Neural cell (in vitro differentiated cells): ENCODE data around the gene NPEPL1. TPM values are rescaled to one million over a fixed set of nuclear protein-coding genes. Genes with fewer than 3 reads are reported as not detected.

ENCODE experiments used
- H2AFZ ChIP-seq: fragments of 200-600, 300-800 bp; sonication (generic), shearing (Covaris generic); 2 replicates; pipeline ENCODE4 v1.6.0; 2014; ENCODE audit warnings: low read depth, mild to moderate bottlenecking, antibody characterized with exemption, low read length, moderate library complexity
- H3F3A ChIP-seq: fragments of 200-600 bp; shearing (Covaris generic); 2 replicates; pipeline ENCODE4 v1.6.1; 2016; ENCODE audit warnings: mild to moderate bottlenecking, moderate library complexity, mixed read lengths, antibody characterized with exemption, low read length; ENCODE audit not compliant: insufficient read depth, poor library complexity, severe bottlenecking
- H3K27ac ChIP-seq: fragments of 200-600, 300-800 bp; sonication (generic), shearing (Covaris generic); 2 replicates; pipeline ENCODE4 v1.5.1; 2014; ENCODE audit warnings: mild to moderate bottlenecking, low read length, moderate library complexity
- H3K27me3 ChIP-seq: fragments of 300-800, 200-600 bp; sonication (generic), shearing (Covaris generic); 2 replicates; pipeline ENCODE4 v1.6.0; 2014; ENCODE audit warnings: mild to moderate bottlenecking, low read depth, low read length, moderate library complexity; ENCODE audit not compliant: insufficient read depth
- H3K36me3 ChIP-seq: fragments of 300-800, 200-600 bp; sonication (generic), shearing (Covaris generic); 2 replicates; pipeline ENCODE4 v1.5.1; 2014; ENCODE audit warnings: mild to moderate bottlenecking, antibody characterized with exemption, low read length, moderate library complexity; ENCODE audit not compliant: insufficient read depth
- H3K4me2 ChIP-seq: fragments of 300-800, 200-600 bp; sonication (generic), shearing (Covaris generic); 2 replicates; pipeline ENCODE4 v1.6.0; 2014; ENCODE audit warnings: mild to moderate bottlenecking, low read length
- H3K4me3 ChIP-seq: fragments of 300-800, 200-600 bp; sonication (generic), shearing (Covaris generic); 2 replicates; pipeline ENCODE4 v1.5.1; 2014; ENCODE audit warnings: mild to moderate bottlenecking, low read length, moderate library complexity
- H3K79me2 ChIP-seq: fragments of 200-600 bp; shearing (Covaris generic); replicated peaks from 2 replicates; pipeline ENCODE4 v1.6.0; 2014; ENCODE audit warnings: mild to moderate bottlenecking, low read length, moderate library complexity; ENCODE audit not compliant: insufficient read depth
- H3K9ac ChIP-seq: fragments of 300-800, 200-600 bp; sonication (generic), shearing (Covaris generic); 2 replicates; pipeline ENCODE4 v1.6.1; 2016; ENCODE audit warnings: mild to moderate bottlenecking, low read length, mixed read lengths
- H3K9me2 ChIP-seq: fragments of 200-600 bp; shearing (Covaris generic); 2 replicates; pipeline ENCODE4 v1.6.1; 2016; ENCODE audit warnings: mild to moderate bottlenecking, low read length, mixed read lengths; ENCODE audit not compliant: insufficient read depth
- H3K9me3 ChIP-seq: fragments of 200-600, 300-800 bp; sonication (generic), shearing (Covaris generic); 2 replicates; pipeline ENCODE4 v1.6.1; 2016; ENCODE audit warnings: mild to moderate bottlenecking, mixed run types, low read length, moderate library complexity, mixed read lengths
- H4K20me1 ChIP-seq: fragments of 200-600 bp; shearing (Covaris generic); 2 replicates; pipeline ENCODE4 v1.6.1; 2016; ENCODE audit warnings: mild to moderate bottlenecking, mixed run types; ENCODE audit not compliant: insufficient read depth
- EP300 ChIP-seq: fragments of 450-650 bp; conservative IDR thresholded peaks from 2 replicates; pipeline ENCODE4 v1.6.1; 2014; ENCODE audit warnings: antibody characterized with exemption, mild to moderate bottlenecking, moderate library complexity; ENCODE audit not compliant: poor library complexity, severe bottlenecking
- EZH2 ChIP-seq: fragments of 200-600, 300-800 bp; shearing (Covaris generic), sonication (generic); IDR thresholded peaks from 2 replicates; pipeline ENCODE4 v1.6.1; 2014; ENCODE audit warnings: antibody characterized with exemption, low read length, borderline replicate concordance, mild to moderate bottlenecking; ENCODE audit not compliant: insufficient read depth, poor library complexity, severe bottlenecking
- MXI1 ChIP-seq: fragments of 450-650 bp; conservative IDR thresholded peaks from 2 replicates; pipeline ENCODE4 v1.6.1; 2014; ENCODE audit warnings: antibody characterized with exemption, mild to moderate bottlenecking; ENCODE audit not compliant: poor library complexity, severe bottlenecking
- POLR2AphosphoS5 ChIP-seq: IDR thresholded peaks from 2 replicates; pipeline ENCODE4 v1.6.1; 2012
- RAD21 ChIP-seq: fragments of 450-650 bp; conservative IDR thresholded peaks from 2 replicates; pipeline ENCODE4 v1.6.1; 2014; ENCODE audit warnings: antibody characterized with exemption, mild to moderate bottlenecking, moderate library complexity
- SMC3 ChIP-seq: fragments of 450-650 bp; conservative IDR thresholded peaks from 2 replicates; pipeline ENCODE4 v1.6.1; 2014; ENCODE audit warnings: antibody characterized with exemption, mild to moderate bottlenecking, moderate library complexity; ENCODE audit not compliant: poor library complexity
- TAF1 ChIP-seq: IDR thresholded peaks from 2 replicates; pipeline ENCODE4 v1.6.1; 2012; ENCODE audit warnings: low read depth
- polyA plus RNA-seq: library from polyadenylated mRNA; depleted of rRNA; stranded (reverse); fragments of >200 nt; gene quantifications from 2 replicates; pipeline ENCODE4 v1.2.3, GENCODE V29; 2014
- TF ChIP-seq, protein P1 (sequence below): fragments of 450-650 bp; IDR thresholded peaks from 2 replicates; pipeline ENCODE4 v1.5.1; 2014; ENCODE audit warnings: antibody characterized with exemption, mild to moderate bottlenecking, moderate library complexity; ENCODE audit not compliant: poor library complexity, severe bottlenecking
- TF ChIP-seq, protein P2 (sequence below): IDR thresholded peaks from 2 replicates; pipeline ENCODE4 v1.6.1; 2012; ENCODE audit warnings: borderline replicate concordance

The NPEPL1 gene
- polyA plus RNA-seq, 1 donor from 2014 or later, result 63.4 TPM

DNA sequence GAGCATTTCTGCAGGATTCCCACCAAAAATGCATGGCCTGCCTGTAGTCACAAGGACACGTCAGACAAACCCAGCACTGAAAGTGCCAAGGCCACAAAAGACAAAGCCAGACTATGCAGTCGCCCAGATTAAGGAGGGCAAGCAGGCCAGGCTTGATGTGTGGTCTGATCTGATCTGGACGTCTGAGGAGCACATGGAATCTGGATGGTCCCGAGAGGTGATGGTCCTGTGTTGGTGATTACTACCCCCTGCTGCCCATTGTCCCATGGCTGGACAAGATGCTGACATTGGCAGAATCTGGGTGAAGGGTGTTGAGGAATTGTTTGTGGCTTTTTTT is 17.1 kb downstream of the NPEPL1 start:
- no peaks in the 10 kb centered on the region for H4K20me1 ChIP-seq
- H3K4me2 ChIP-seq, result no peak overlapping the region
- H3K9me3 ChIP-seq, result no peaks in the 10 kb centered on the region
- H3K4me3 ChIP-seq, result no peak overlapping the region
- H3K9ac ChIP-seq, result no peak overlapping the region
- no peaks in the 10 kb centered on the region for H3K27me3 ChIP-seq
- no peak overlapping the region for H2AFZ ChIP-seq
- no peaks in the 10 kb centered on the region for H3K9me2 ChIP-seq
- H3K79me2 ChIP-seq, result no peaks in the 10 kb centered on the region
- H3K36me3 ChIP-seq, result no peaks in the 10 kb centered on the region
- H3K27ac ChIP-seq, result no peak overlapping the region
- TF ChIP-seq, protein P1, sequence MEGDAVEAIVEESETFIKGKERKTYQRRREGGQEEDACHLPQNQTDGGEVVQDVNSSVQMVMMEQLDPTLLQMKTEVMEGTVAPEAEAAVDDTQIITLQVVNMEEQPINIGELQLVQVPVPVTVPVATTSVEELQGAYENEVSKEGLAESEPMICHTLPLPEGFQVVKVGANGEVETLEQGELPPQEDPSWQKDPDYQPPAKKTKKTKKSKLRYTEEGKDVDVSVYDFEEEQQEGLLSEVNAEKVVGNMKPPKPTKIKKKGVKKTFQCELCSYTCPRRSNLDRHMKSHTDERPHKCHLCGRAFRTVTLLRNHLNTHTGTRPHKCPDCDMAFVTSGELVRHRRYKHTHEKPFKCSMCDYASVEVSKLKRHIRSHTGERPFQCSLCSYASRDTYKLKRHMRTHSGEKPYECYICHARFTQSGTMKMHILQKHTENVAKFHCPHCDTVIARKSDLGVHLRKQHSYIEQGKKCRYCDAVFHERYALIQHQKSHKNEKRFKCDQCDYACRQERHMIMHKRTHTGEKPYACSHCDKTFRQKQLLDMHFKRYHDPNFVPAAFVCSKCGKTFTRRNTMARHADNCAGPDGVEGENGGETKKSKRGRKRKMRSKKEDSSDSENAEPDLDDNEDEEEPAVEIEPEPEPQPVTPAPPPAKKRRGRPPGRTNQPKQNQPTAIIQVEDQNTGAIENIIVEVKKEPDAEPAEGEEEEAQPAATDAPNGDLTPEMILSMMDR, result no peak
- TF ChIP-seq POLR2AphosphoS5, result no peak
- TF ChIP-seq MXI1, result no peak
- TF ChIP-seq RAD21, result no peak
- no peak for TF ChIP-seq TAF1
- no peak for TF ChIP-seq EP300
- TF ChIP-seq EZH2, result no peak
- TF ChIP-seq SMC3, result no peak
- TF ChIP-seq, protein P2, sequence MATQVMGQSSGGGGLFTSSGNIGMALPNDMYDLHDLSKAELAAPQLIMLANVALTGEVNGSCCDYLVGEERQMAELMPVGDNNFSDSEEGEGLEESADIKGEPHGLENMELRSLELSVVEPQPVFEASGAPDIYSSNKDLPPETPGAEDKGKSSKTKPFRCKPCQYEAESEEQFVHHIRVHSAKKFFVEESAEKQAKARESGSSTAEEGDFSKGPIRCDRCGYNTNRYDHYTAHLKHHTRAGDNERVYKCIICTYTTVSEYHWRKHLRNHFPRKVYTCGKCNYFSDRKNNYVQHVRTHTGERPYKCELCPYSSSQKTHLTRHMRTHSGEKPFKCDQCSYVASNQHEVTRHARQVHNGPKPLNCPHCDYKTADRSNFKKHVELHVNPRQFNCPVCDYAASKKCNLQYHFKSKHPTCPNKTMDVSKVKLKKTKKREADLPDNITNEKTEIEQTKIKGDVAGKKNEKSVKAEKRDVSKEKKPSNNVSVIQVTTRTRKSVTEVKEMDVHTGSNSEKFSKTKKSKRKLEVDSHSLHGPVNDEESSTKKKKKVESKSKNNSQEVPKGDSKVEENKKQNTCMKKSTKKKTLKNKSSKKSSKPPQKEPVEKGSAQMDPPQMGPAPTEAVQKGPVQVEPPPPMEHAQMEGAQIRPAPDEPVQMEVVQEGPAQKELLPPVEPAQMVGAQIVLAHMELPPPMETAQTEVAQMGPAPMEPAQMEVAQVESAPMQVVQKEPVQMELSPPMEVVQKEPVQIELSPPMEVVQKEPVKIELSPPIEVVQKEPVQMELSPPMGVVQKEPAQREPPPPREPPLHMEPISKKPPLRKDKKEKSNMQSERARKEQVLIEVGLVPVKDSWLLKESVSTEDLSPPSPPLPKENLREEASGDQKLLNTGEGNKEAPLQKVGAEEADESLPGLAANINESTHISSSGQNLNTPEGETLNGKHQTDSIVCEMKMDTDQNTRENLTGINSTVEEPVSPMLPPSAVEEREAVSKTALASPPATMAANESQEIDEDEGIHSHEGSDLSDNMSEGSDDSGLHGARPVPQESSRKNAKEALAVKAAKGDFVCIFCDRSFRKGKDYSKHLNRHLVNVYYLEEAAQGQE, result no peak
- no peaks in the 10 kb centered on the region for H3F3A ChIP-seq

DNA sequence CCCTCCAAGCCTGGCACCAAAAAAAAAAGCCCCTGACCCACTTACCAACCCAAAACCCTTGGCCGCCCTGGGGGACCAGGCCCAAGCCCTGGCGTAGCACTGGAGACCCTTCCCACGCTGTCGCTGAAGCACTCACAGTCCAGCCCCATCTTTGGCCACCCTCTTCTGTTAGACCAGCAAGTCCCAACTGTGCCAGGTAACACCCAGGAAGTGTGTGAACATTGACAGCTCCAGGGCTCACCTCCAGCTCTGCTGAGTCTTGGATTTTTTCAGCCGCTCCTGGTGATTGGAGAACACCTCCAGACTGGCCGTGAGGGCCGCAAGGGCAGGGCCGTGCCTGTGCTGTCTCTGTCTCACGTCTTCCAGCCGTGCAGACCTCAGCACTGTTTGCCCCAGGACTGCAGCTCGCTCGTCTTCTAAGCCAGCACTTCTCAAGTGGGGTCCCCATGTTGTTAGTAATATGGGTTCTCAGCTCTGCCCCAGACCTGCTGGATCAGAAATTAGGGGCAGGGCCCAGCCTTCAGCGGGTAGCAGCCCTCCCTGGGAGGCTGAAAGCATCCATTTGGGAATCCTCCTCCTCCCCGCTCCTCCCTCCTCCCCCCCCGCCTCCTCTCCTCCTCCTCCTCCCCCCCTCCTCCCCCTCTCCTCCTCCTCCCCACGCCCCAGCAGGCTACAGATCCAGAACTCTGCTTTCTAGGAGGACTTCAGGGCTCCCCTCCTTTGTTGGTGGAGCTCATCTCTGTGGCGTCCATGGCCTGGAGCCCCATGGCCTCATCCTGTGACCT is 18.1 kb downstream of the NPEPL1 start:
- H3K79me2 ChIP-seq, result no peaks in the 10 kb centered on the region
- H3K36me3 ChIP-seq, result no peaks in the 10 kb centered on the region
- H3K9ac ChIP-seq, result no peak overlapping the region
- no peak overlapping the region for H3K27ac ChIP-seq
- H3K9me2 ChIP-seq, result no peaks in the 10 kb centered on the region
- no peaks in the 10 kb centered on the region for H3F3A ChIP-seq
- H3K4me2 ChIP-seq, result no peak overlapping the region
- H3K4me3 ChIP-seq, result no peak overlapping the region
- no peaks in the 10 kb centered on the region for H4K20me1 ChIP-seq
- H3K9me3 ChIP-seq, result no peaks in the 10 kb centered on the region
- no peak overlapping the region for H2AFZ ChIP-seq
- no peak for TF ChIP-seq TAF1
- TF ChIP-seq RAD21, result no peak
- TF ChIP-seq, protein P2, result no peak
- TF ChIP-seq EZH2, result no peak
- no peak for TF ChIP-seq SMC3
- TF ChIP-seq EP300, result no peak
- TF ChIP-seq, protein P1, result no peak
- TF ChIP-seq MXI1, result no peak
- TF ChIP-seq POLR2AphosphoS5, result no peak
- no peaks in the 10 kb centered on the region for H3K27me3 ChIP-seq
